ENCODE results near the gene CYB5B. TPM values are rescaled to one million over a fixed set of nuclear protein-coding genes. Genes with fewer than 3 reads are reported as not detected.

CYB5B gene
- total RNA-seq, 2 experiments from 2014 or later = 83.0 to 184 TPM

GRCh38 chr16:69411064-69411985, 13.1 kb upstream of the CYB5B start:
- no peaks in the 10 kb centered on the region for H3K9me2 ChIP-seq (ENCODE audit: insufficient read depth, low read length)
- ChIA-PET CTCF (ENCODE audit: unreplicated experiment) (no interaction called here), POLR2A (interaction anchor here (1.1 to 2.3 kb wide), 2 partner anchors 9 to 12 kb away, joined by 3 to 12 read pairs; no protein-coding TSS in a partner anchor)
- TF ChIP-seq CTCF (conservative IDR thresholded peaks at IDR 0.05; ENCODE audit: low read length) (no peak), EZH2phosphoT487 (IDR thresholded peaks at IDR 0.05; ENCODE audit: borderline replicate concordance, low read depth, low read length) (no peak)
- no peaks in the 10 kb centered on the region for H3K36me3 ChIP-seq (ENCODE audit: insufficient read depth, low read length)
- no peaks in the 10 kb centered on the region for H4K20me1 ChIP-seq (ENCODE audit: insufficient read depth, low read length)
- no peak overlapping the region for H3K27ac ChIP-seq (ENCODE audit: low read depth, low read length, poor library complexity, severe bottlenecking)
- no peaks in the 10 kb centered on the region for H3K4me1 ChIP-seq (ENCODE audit: insufficient read depth, low read length, poor library complexity, severe bottlenecking)
- no peak overlapping the region for H3K4me3 ChIP-seq (ENCODE audit: low read depth, low read length, poor library complexity, severe bottlenecking)
- H3K79me2 ChIP-seq (ENCODE audit: insufficient read depth, low read depth, low read length) = no peaks in the 10 kb centered on the region
- H3K9me3 ChIP-seq (ENCODE audit: low read length) = no peaks in the 10 kb centered on the region
- BruUV-seq (replicated peaks) = no TSS peak
- intact Hi-C loops (cut with micrococcal nuclease; ENCODE audit: unreplicated experiment) = no loop called here
- H3K4me2 ChIP-seq (ENCODE audit: low read length) = no peak overlapping the region
- no peak overlapping the region for H2AFZ ChIP-seq (ENCODE audit: low read length)
- DNase-seq (ENCODE audit: low spot score) = no peak

GRCh38 chr16:69412287-69412686, 12.1 kb upstream of the CYB5B start:
- no peak for DNase-seq (ENCODE audit: low spot score)
- Histone ChIP-seq H3K4me3 (ENCODE audit: low read depth, low read length, poor library complexity, severe bottlenecking) (no peak overlapping the region), H2AFZ (ENCODE audit: low read length) (no peak overlapping the region), H3K79me2 (ENCODE audit: insufficient read depth, low read depth, low read length) (no peaks in the 10 kb centered on the region), H3K4me2 (ENCODE audit: low read length) (no peak overlapping the region), H3K9me2 (ENCODE audit: insufficient read depth, low read length) (no peaks in the 10 kb centered on the region), H3K36me3 (ENCODE audit: insufficient read depth, low read length) (no peaks in the 10 kb centered on the region), H3K9me3 (ENCODE audit: low read length) (no peaks in the 10 kb centered on the region), H3K27ac (ENCODE audit: low read depth, low read length, poor library complexity, severe bottlenecking) (no peak overlapping the region), H4K20me1 (ENCODE audit: insufficient read depth, low read length) (no peaks in the 10 kb centered on the region), H3K4me1 (ENCODE audit: insufficient read depth, low read length, poor library complexity, severe bottlenecking) (no peaks in the 10 kb centered on the region)
- intact Hi-C loops (cut with micrococcal nuclease; ENCODE audit: unreplicated experiment) = no loop called here
- CTCF ChIA-PET (ENCODE audit: unreplicated experiment) = no interaction called here
- POLR2A ChIA-PET = interaction anchor here (0.6 kb wide), 2 partner anchors 19 to 644 kb away, joined by 3 to 4 read pairs; no protein-coding TSS in a partner anchor
- TF ChIP-seq EZH2phosphoT487 (IDR thresholded peaks at IDR 0.05; ENCODE audit: borderline replicate concordance, low read depth, low read length) (no peak), CTCF (conservative IDR thresholded peaks at IDR 0.05; ENCODE audit: low read length) (no peak)
- BruUV-seq (replicated peaks) = no TSS peak

Data from OCI-LY7 (cell line).